SIG-M5 treated with dmso at 0.1 percent for 504 hours (cell line): ENCODE measurements around the gene HAUS2.
A peak's percentile ranks its signal among the peaks of the same experiment; 100 is the strongest.

ENCODE experiments used
- DNase-seq: peaks from one replicate; lab custom pipeline; 2025; ENCODE audit not compliant: unreplicated experiment; lab: John Stamatoyannopoulos, UW

Gene HAUS2

DNA sequence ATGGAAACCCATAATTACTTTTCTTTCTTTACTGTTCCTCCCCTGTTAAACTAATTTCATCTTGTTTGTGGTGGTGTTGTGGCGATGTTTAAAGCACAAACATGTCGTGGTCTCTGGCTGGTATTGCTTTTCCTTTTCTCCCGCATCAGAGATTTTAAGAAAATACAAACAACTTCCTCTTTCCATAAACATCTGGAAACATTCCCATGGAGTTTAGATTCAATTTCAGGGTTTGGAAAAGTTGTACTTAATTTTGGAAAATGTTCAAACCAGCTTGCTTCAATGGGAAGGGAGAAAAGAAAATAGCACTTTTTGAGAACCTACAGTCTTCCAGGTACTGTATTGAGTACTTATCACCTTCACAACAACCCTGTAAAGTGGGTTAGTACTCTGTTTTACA lies 57.2 kb downstream of the HAUS2 start:
- no peak for DNase-seq

- peak; percentile 48 for DNase-seq
These were observed 59.5 kb downstream of the HAUS2 start for GRCh38 chr15:42608110-42608531.

DNA sequence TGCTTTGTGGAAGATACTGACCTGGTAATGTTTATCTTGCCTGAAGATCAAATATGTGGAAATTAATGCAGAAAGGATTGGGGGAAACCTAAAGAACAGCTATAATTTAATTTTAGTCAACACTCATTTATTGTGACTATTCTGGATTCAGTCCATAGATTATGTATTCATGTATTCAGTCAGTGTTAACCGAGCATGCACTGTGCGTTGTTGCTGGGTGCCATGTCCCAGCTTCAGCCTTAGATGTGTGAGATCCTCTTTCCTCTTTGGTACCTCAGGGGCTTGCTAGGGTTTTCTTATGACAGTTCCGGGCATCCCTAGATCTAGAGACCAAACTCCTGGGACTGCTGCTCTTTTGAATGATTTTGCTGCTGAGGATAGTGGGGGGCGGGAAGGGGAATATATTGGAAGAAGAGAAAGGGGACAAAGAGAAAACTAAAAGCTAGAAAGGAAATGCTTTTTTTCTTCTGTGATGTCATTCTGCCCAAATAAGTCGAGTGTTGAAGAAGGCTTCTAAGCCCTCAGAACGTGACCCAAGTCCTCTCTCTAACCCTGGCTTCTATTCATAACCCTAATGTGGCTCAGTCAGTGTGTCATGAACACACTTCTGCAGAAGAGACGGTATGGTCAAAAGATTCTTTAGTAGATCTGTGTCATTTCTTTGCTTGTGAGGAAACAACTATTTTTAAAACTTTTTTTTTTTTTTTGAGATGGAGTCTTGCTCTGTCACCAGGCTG lies 60.3 kb downstream of the HAUS2 start:
- DNase-seq, result no peak

GRCh38 chr15:42611532-42611931 lies 62.9 kb downstream of the HAUS2 start:
- DNase-seq, result no peak

DNA sequence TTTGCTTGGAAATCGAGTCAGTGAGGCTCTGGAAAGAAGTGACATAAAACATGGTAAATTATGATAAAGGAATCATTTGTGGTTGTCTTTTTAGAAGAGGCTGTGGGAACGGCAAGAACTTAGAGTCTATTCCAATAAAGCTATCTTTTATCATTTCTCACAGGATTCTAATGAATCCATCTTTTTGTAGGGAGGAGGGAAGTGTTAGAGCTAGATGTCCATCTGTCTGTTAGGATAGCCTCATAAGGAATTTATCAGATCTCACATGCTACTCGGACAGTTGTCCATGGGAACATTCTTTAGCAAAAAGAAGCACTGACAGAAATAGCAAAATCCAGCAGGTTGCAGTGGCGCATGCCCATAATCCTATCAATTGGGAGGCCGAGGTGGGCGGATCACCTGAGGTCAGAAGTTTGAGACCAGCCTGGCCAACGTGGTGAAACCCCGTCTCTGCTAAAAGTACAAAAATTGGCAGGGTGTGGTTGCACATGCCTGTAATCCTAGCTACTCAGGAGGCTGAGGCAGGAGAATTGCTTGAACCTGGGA lies 63.8 kb downstream of the HAUS2 start:
- DNase-seq, result no peak

GRCh38 chr15:42616107-42616506 lies 67.5 kb downstream of the HAUS2 start:
- DNase-seq, result no peak
